Lower leg skin (tissue), 4 donors: Measurements from ENCODE around the gene AFF1. TPM values are rescaled to one million over a fixed set of nuclear protein-coding genes. Genes with fewer than 3 reads are reported as not detected.

ENCODE experiments used
- DNase-seq, 2 donors: peaks; one replicate each; pipeline ENCODE4 v3.0.0-alpha.2; 2019; ENCODE audit warnings: low spot score in 2 of 2
- H3K4me3 ChIP-seq: fragments of 200-600 bp; sonication (generic); 2 replicates; pipeline ENCODE4 v1.5.1; 2017; ENCODE audit warnings: mild to moderate bottlenecking, low read depth; ENCODE audit not compliant: poor library complexity, severe bottlenecking
- CTCF ChIP-seq, 3 donors: fragments of 450-650 bp; IDR thresholded peaks; one replicate each; pipeline ENCODE4 v1.5.1; 2016; ENCODE audit warnings: antibody characterized with exemption in 3 of 3, mild to moderate bottlenecking in 3 of 3, moderate library complexity in 2 of 3
- POLR2A ChIP-seq, 2 donors: fragments of 450-650 bp; IDR thresholded peaks; one replicate each; pipeline ENCODE4 v1.6.1; 2016 to 2017; ENCODE audit warnings: antibody characterized with exemption in 2 of 2, mild to moderate bottlenecking in 1 of 2, moderate library complexity in 1 of 2
- whole genome bisulfite sequencing, 2 donors: methylation state at CpG; one replicate each; pipeline ENCODE4 v1.1.5; 2018; 5-methylcytosine and 5-hydroxymethylcytosine counted together
- intact Hi-C: fragments of 100-400 bp; cut with DNase I; formaldehyde crosslinking; loops from one replicate; pipeline ENCODE4 v1.15.0; 2023; ENCODE audit warnings: low total_unique reads
- total RNA-seq, 4 donors: library from RNA; depleted of rRNA; stranded (reverse); fragments of >200 nt; gene quantifications; one replicate each; pipeline ENCODE4 v1.1.0, GENCODE V29; 2016

The AFF1 gene
- total RNA-seq, 4 donors from 2014 or later = 58.1 to 107 (median 71.2) TPM

GRCh38 chr4:86955888-86956451 is 21.2 kb downstream of the AFF1 start:
- intact Hi-C loops = no loop called here
- no peak for DNase-seq
- TF ChIP-seq CTCF (IDR thresholded peaks at IDR 0.05) (no peak), POLR2A (IDR thresholded peaks at IDR 0.05) (no peak)
- H3K4me3 ChIP-seq = no peak overlapping the region

GRCh38 chr4:86957215-86957614 is 22.4 kb downstream of the AFF1 start:
- intact Hi-C loops = no loop called here
- no peak overlapping the region for H3K4me3 ChIP-seq
- no peak for TF ChIP-seq CTCF (IDR thresholded peaks at IDR 0.05)
- TF ChIP-seq POLR2A (IDR thresholded peaks at IDR 0.05) = no peak
- 100% methylated on average over 1 of the region's 1 CpG for WGBS, 2 donors
- no peak for DNase-seq

- intact Hi-C loops = no loop called here
- no peak overlapping the region for H3K4me3 ChIP-seq
- no peak for DNase-seq
- WGBS, 2 donors = 69 to 77% methylated on average over 11 of the region's 11 CpGs
- no peak for TF ChIP-seq CTCF (IDR thresholded peaks at IDR 0.05)
- no peak for TF ChIP-seq POLR2A (IDR thresholded peaks at IDR 0.05)
These were observed 25.0 kb downstream of the AFF1 start for GRCh38 chr4:86959588-86960500.

GRCh38 chr4:86960557-86960961 is 25.7 kb downstream of the AFF1 start:
- DNase-seq = no peak
- intact Hi-C loops = no loop called here
- no peak overlapping the region for H3K4me3 ChIP-seq
- no peak for TF ChIP-seq POLR2A (IDR thresholded peaks at IDR 0.05)
- TF ChIP-seq CTCF (IDR thresholded peaks at IDR 0.05) = no peak
- WGBS, 2 donors = 42 to 52% methylated on average over 2 of the region's 2 CpGs

- WGBS, 2 donors = 81 to 84% methylated on average over 4 of the region's 4 CpGs
- intact Hi-C loops = no loop called here
- no peak for TF ChIP-seq CTCF (IDR thresholded peaks at IDR 0.05)
- TF ChIP-seq POLR2A (IDR thresholded peaks at IDR 0.05) = no peak
- no peak for DNase-seq
- H3K4me3 ChIP-seq = no peak overlapping the region
These were observed 26.3 kb downstream of the AFF1 start for GRCh38 chr4:86961116-86961515.
